ENCODE measurements around the gene SSTR4. TPM values are rescaled to one million over a fixed set of nuclear protein-coding genes. Genes with fewer than 3 reads are reported as not detected.

SSTR4 gene
- total RNA-seq, 1 experiment from 2014 or later, result not detected

DNA sequence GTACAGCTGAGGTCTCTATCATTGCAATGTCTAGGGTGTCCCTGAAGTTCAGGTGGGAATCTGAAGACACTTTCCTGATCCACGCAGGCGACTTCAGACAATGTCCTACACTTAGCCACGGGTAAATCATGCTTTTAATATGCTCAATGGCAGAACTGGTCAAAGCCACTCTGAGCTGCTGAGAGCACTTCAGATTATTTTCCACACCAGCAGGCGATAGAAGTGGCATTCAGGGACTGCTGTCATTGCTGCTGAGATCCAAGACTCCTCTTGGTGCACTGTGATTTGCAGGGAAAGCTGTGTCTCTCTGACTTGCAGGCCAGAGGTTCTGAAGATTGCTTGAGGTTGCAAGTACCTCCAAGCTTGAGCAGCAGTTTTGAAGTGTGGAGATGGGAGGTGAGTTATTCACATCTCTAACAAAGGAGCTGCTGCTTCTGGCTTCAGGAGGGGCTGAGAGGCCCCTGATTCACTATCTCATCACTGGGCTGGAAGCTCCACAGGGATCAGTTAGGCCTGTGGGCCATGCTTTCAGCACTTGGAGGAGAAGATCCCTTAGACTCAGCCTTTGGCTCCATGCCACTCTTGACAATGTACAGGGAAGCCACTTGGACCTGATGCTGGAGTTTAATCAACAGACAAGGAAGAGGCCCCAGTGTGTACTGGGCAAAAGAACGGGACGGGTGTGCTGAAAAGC, 2.9 kb upstream of the SSTR4 start:
- H3K36me3 ChIP-seq (ENCODE audit: control insufficient read depth, insufficient read depth, low read length), result no peaks in the 10 kb centered on the region
- no peaks in the 10 kb centered on the region for H3K4me1 ChIP-seq (ENCODE audit: control insufficient read depth, insufficient read depth, low read length)
- H3K9me3 ChIP-seq (ENCODE audit: control insufficient read depth, insufficient read depth, low read depth, low read length), result no peaks in the 10 kb centered on the region
- ATAC-seq, result no peak
- ChIA-PET POLR2A (no interaction called here), CTCF (no interaction called here)
- no peak overlapping the region for H3K27ac ChIP-seq (ENCODE audit: low read length)
- in situ Hi-C loops (cut with HindIII; ENCODE audit: low pct_unique_long_range_greater_than_20kb, low sequenced_read_pairs) (no loop called here), intact Hi-C loops (cut with micrococcal nuclease; ENCODE audit: unreplicated experiment) (no loop called here)
- no peak for DNase-seq (ENCODE audit: low read depth, low spot score)
- BruUV-seq (replicated peaks), result no TSS peak
- H3K27me3 ChIP-seq (ENCODE audit: control insufficient read depth, insufficient read depth, low read length), result peaks cover 6% of the 10 kb centered on the region
- no peak overlapping the region for H3K4me3 ChIP-seq (ENCODE audit: low read depth in 2 of 2, low read length in 2 of 2)
- TF ChIP-seq, protein P1, sequence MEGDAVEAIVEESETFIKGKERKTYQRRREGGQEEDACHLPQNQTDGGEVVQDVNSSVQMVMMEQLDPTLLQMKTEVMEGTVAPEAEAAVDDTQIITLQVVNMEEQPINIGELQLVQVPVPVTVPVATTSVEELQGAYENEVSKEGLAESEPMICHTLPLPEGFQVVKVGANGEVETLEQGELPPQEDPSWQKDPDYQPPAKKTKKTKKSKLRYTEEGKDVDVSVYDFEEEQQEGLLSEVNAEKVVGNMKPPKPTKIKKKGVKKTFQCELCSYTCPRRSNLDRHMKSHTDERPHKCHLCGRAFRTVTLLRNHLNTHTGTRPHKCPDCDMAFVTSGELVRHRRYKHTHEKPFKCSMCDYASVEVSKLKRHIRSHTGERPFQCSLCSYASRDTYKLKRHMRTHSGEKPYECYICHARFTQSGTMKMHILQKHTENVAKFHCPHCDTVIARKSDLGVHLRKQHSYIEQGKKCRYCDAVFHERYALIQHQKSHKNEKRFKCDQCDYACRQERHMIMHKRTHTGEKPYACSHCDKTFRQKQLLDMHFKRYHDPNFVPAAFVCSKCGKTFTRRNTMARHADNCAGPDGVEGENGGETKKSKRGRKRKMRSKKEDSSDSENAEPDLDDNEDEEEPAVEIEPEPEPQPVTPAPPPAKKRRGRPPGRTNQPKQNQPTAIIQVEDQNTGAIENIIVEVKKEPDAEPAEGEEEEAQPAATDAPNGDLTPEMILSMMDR (IDR thresholded peaks at IDR 0.05), result no peak
- TF ChIP-seq TCF7L2 (IDR thresholded peaks at IDR 0.05; ENCODE audit: low read depth, low read length), result no peak
- no peak for TF ChIP-seq SIN3A (IDR thresholded peaks at IDR 0.05; ENCODE audit: borderline replicate concordance, insufficient read depth, low read depth, low read length)
- TF ChIP-seq POLR2AphosphoS5 (IDR thresholded peaks at IDR 0.05; ENCODE audit: low read depth, low read length), result no peak
- TF ChIP-seq, protein P2, sequence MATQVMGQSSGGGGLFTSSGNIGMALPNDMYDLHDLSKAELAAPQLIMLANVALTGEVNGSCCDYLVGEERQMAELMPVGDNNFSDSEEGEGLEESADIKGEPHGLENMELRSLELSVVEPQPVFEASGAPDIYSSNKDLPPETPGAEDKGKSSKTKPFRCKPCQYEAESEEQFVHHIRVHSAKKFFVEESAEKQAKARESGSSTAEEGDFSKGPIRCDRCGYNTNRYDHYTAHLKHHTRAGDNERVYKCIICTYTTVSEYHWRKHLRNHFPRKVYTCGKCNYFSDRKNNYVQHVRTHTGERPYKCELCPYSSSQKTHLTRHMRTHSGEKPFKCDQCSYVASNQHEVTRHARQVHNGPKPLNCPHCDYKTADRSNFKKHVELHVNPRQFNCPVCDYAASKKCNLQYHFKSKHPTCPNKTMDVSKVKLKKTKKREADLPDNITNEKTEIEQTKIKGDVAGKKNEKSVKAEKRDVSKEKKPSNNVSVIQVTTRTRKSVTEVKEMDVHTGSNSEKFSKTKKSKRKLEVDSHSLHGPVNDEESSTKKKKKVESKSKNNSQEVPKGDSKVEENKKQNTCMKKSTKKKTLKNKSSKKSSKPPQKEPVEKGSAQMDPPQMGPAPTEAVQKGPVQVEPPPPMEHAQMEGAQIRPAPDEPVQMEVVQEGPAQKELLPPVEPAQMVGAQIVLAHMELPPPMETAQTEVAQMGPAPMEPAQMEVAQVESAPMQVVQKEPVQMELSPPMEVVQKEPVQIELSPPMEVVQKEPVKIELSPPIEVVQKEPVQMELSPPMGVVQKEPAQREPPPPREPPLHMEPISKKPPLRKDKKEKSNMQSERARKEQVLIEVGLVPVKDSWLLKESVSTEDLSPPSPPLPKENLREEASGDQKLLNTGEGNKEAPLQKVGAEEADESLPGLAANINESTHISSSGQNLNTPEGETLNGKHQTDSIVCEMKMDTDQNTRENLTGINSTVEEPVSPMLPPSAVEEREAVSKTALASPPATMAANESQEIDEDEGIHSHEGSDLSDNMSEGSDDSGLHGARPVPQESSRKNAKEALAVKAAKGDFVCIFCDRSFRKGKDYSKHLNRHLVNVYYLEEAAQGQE (IDR thresholded peaks at IDR 0.05; ENCODE audit: insufficient read depth in 1 of 2, low read depth in 2 of 2, low read length in 1 of 2), result no peak

DNA sequence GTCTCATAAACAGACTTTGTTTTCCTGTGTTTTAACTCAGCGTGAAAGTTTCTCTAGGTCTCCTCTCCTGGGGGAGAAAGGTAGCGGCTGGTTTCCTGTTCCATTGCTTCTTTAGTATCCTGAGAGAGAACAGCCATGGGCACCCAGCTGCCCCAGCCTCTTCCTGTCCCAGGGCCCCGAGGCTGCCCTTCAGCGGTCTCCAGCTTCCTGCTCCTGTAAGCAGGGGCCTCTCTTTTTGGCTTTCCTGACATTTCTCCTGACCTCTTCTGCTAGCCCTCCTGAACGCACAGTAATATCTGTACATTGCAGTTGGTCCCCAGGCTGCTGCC, 2.4 kb upstream of the SSTR4 start:
- Histone ChIP-seq H3K27me3 (ENCODE audit: control insufficient read depth, insufficient read depth, low read length) (peaks cover 7% of the 10 kb centered on the region), H3K4me1 (ENCODE audit: control insufficient read depth, insufficient read depth, low read length) (no peaks in the 10 kb centered on the region), H3K27ac (ENCODE audit: low read length) (no peak overlapping the region), H3K9me3 (ENCODE audit: control insufficient read depth, insufficient read depth, low read depth, low read length) (no peaks in the 10 kb centered on the region), H3K4me3 (ENCODE audit: low read depth in 2 of 2, low read length in 2 of 2) (no peak overlapping the region), H3K36me3 (ENCODE audit: control insufficient read depth, insufficient read depth, low read length) (no peaks in the 10 kb centered on the region)
- intact Hi-C loops (cut with micrococcal nuclease; ENCODE audit: unreplicated experiment) (no loop called here), in situ Hi-C loops (cut with HindIII; ENCODE audit: low pct_unique_long_range_greater_than_20kb, low sequenced_read_pairs) (no loop called here)
- CTCF ChIA-PET, result no interaction called here
- DNase-seq (ENCODE audit: low read depth, low spot score) (no peak), ATAC-seq (no peak)
- TF ChIP-seq TCF7L2 (IDR thresholded peaks at IDR 0.05; ENCODE audit: low read depth, low read length) (no peak), SIN3A (IDR thresholded peaks at IDR 0.05; ENCODE audit: borderline replicate concordance, insufficient read depth, low read depth, low read length) (no peak), POLR2AphosphoS5 (IDR thresholded peaks at IDR 0.05; ENCODE audit: low read depth, low read length) (no peak)
- TF ChIP-seq, protein P1 (IDR thresholded peaks at IDR 0.05), result no peak
- TF ChIP-seq, protein P2 (IDR thresholded peaks at IDR 0.05; ENCODE audit: insufficient read depth in 1 of 2, low read depth in 2 of 2, low read length in 1 of 2), result no peak
- POLR2A ChIA-PET, result no interaction called here
- BruUV-seq (replicated peaks), result no TSS peak

All from Panc1 (cell line).